PC-3 (cell line): Measurements from ENCODE around the gene SPINK9. TPM values are rescaled to one million over a fixed set of nuclear protein-coding genes. Genes with fewer than 3 reads are reported as not detected.
A peak's percentile ranks its signal among the peaks of the same experiment; 100 is the strongest.

Source experiments
- ATAC-seq: fragments of 200-7000 bp; cut with Tn5 transposase; 2 replicates; pipeline ENCODE4 v1.9.1; 2020; ENCODE audit warnings: mild to moderate bottlenecking, moderate library complexity
- BruUV-seq: library from RNA; stranded (reverse); fragments of 400-500 nt; replicated peaks from 2 replicates; lab custom pipeline; 2021; lab: Mats Ljungman, UMichigan
- CTCF ChIA-PET: fragments of 300-600 bp; sonication (Branson Sonifier 250); formaldehyde crosslinking; loops from one replicate; lab custom pipeline; 2022; ENCODE audit warnings: antibody characterized with exemption; lab: Charles Lee
- POLR2A ChIA-PET: fragments of 300-600 bp; sonication (Branson Sonifier 250); formaldehyde crosslinking; loops from one replicate; lab custom pipeline; 2022; ENCODE audit warnings: antibody characterized with exemption; ENCODE audit not compliant: unreplicated experiment; lab: Charles Lee
- DNase-seq: peaks from one replicate; pipeline ENCODE4 v3.0.0-alpha.2; 2015
- H2AFZ ChIP-seq: fragments of 300-600 bp; sonication (generic); 2 replicates; pipeline ENCODE4 v1.6.0; 2016; ENCODE audit warnings: antibody characterized with exemption, low read length
- H3F3A ChIP-seq: fragments of 300-600 bp; sonication (generic); one replicate; pipeline ENCODE4 v1.6.0; 2017; ENCODE audit warnings: antibody characterized with exemption, low read length, control low read depth, mild to moderate bottlenecking; ENCODE audit not compliant: unreplicated experiment
- H3K27ac ChIP-seq: fragments of 300-600 bp; sonication (generic); 2 replicates; pipeline ENCODE4 v1.5.1; 2016; ENCODE audit warnings: mild to moderate bottlenecking, low read length
- H3K27me3 ChIP-seq: fragments of 300-600 bp; sonication (generic); 2 replicates; pipeline ENCODE4 v1.6.1; 2016; ENCODE audit warnings: low read length, mixed read lengths
- H3K36me3 ChIP-seq: fragments of 300-600 bp; sonication (generic); 2 replicates; pipeline ENCODE4 v1.6.1; 2016; ENCODE audit warnings: low read depth, mixed run types, low read length, mixed read lengths
- H3K4me1 ChIP-seq: fragments of 300-600 bp; sonication (generic); 2 replicates; pipeline ENCODE4 v1.5.1; 2016; ENCODE audit warnings: low read length; ENCODE audit not compliant: insufficient read depth
- H3K4me2 ChIP-seq: fragments of 300-600 bp; sonication (generic); 2 replicates; pipeline ENCODE4 v1.6.0; 2016; ENCODE audit warnings: low read length
- H3K4me3 ChIP-seq: fragments of 300-600 bp; sonication (generic); 2 replicates; pipeline ENCODE4 v1.5.1; 2016; ENCODE audit warnings: mild to moderate bottlenecking, low read length, mixed read lengths
- H3K79me2 ChIP-seq: fragments of 300-600 bp; sonication (generic); 2 replicates; pipeline ENCODE4 v1.6.1; 2017; ENCODE audit warnings: low read length, mixed read lengths
- H3K9ac ChIP-seq: fragments of 300-600 bp; sonication (generic); 2 replicates; pipeline ENCODE4 v1.6.0; 2016; ENCODE audit warnings: mild to moderate bottlenecking, low read length
- H3K9me2 ChIP-seq: fragments of 300-600 bp; sonication (generic); replicated peaks from 2 replicates; pipeline ENCODE4 v1.6.1; 2016; ENCODE audit warnings: mixed run types, low read length, mixed read lengths
- H3K9me3 ChIP-seq: fragments of 300-600 bp; sonication (generic); 2 replicates; pipeline ENCODE4 v1.6.1; 2016; ENCODE audit warnings: low read length, mixed read lengths
- H4K20me1 ChIP-seq: fragments of 300-600 bp; sonication (generic); 2 replicates; pipeline ENCODE4 v1.6.1; 2016; ENCODE audit warnings: low read length, mixed read lengths
- EZH2 ChIP-seq: fragments of 300-600 bp; sonication (generic); IDR thresholded peaks from one replicate; pipeline ENCODE4 v1.6.1; 2017; ENCODE audit warnings: antibody characterized with exemption, mild to moderate bottlenecking, low read length; ENCODE audit not compliant: unreplicated experiment
- EZH2phosphoT487 ChIP-seq: fragments of 300-600 bp; sonication (generic); IDR thresholded peaks from 2 replicates; pipeline ENCODE4 v1.6.1; 2018; ENCODE audit warnings: mild to moderate bottlenecking, antibody characterized with exemption, low read length, borderline replicate concordance
- intact Hi-C: fragments of 100-400 bp; cut with micrococcal nuclease; formaldehyde crosslinking; loops from 2 replicates; pipeline ENCODE4 v1.9.0; 2023
- total RNA-seq: library from RNA; depleted of rRNA; stranded (reverse); fragments of >200 nt; gene quantifications from 2 replicates; pipeline ENCODE4 v1.2.3, GENCODE V29; 2014
- TF ChIP-seq, protein P1 (sequence below): fragments of 300-600 bp; sonication (generic); conservative IDR thresholded peaks from 2 replicates; pipeline ENCODE4 v1.5.1; 2017; ENCODE audit warnings: antibody characterized with exemption, low read depth, mild to moderate bottlenecking, low read length

The SPINK9 gene
- total RNA-seq, 1 experiment from 2014 or later = not detected

GRCh38 chr5:148297731-148298130, 37.6 kb upstream of the SPINK9 start:
- H3K27me3 ChIP-seq = no peaks in the 10 kb centered on the region
- POLR2A ChIA-PET = no interaction called here
- no peak overlapping the region for H3K27ac ChIP-seq
- BruUV-seq = no TSS peak
- H3K9ac ChIP-seq = no peak overlapping the region
- DNase-seq = peak; percentile 22
- H4K20me1 ChIP-seq = no peaks in the 10 kb centered on the region
- CTCF ChIA-PET = interaction anchor here (0.5 kb wide), 1 partner anchor 78 kb away, joined by 3 read pairs; no protein-coding TSS in a partner anchor
- no peak overlapping the region for H2AFZ ChIP-seq
- H3F3A ChIP-seq = no peaks in the 10 kb centered on the region
- no peaks in the 10 kb centered on the region for H3K79me2 ChIP-seq
- H3K36me3 ChIP-seq = no peaks in the 10 kb centered on the region
- no peak overlapping the region for H3K4me3 ChIP-seq
- TF ChIP-seq, protein P1, sequence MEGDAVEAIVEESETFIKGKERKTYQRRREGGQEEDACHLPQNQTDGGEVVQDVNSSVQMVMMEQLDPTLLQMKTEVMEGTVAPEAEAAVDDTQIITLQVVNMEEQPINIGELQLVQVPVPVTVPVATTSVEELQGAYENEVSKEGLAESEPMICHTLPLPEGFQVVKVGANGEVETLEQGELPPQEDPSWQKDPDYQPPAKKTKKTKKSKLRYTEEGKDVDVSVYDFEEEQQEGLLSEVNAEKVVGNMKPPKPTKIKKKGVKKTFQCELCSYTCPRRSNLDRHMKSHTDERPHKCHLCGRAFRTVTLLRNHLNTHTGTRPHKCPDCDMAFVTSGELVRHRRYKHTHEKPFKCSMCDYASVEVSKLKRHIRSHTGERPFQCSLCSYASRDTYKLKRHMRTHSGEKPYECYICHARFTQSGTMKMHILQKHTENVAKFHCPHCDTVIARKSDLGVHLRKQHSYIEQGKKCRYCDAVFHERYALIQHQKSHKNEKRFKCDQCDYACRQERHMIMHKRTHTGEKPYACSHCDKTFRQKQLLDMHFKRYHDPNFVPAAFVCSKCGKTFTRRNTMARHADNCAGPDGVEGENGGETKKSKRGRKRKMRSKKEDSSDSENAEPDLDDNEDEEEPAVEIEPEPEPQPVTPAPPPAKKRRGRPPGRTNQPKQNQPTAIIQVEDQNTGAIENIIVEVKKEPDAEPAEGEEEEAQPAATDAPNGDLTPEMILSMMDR = 0 out of 2 replicates have a peak, but pooled peaks have one; percentile 26
- TF ChIP-seq EZH2 = no peak
- H3K4me2 ChIP-seq = no peak overlapping the region
- no peaks in the 10 kb centered on the region for H3K9me2 ChIP-seq
- intact Hi-C loops = no loop called here
- H3K9me3 ChIP-seq = no peaks in the 10 kb centered on the region
- no peak for ATAC-seq
- no peaks in the 10 kb centered on the region for H3K4me1 ChIP-seq

- Histone ChIP-seq H3F3A (no peaks in the 10 kb centered on the region), H2AFZ (no peak overlapping the region), H3K9me2 (no peaks in the 10 kb centered on the region), H3K79me2 (no peaks in the 10 kb centered on the region), H3K4me1 (no peaks in the 10 kb centered on the region; the same call in 1 of the 2 replicates), H3K9me3 (no peaks in the 10 kb centered on the region), H4K20me1 (no peaks in the 10 kb centered on the region), H3K36me3 (no peaks in the 10 kb centered on the region), H3K9ac (no peak overlapping the region), H3K4me2 (no peak overlapping the region), H3K27me3 (no peaks in the 10 kb centered on the region), H3K27ac (no peak overlapping the region), H3K4me3 (no peak overlapping the region)
- BruUV-seq = no TSS peak
- ChIA-PET CTCF (interaction anchor here (0.6 to 1.2 kb wide), 2 partner anchors 25 to 127 kb away, joined by 3 to 7 read pairs; no protein-coding TSS in a partner anchor), POLR2A (no interaction called here)
- intact Hi-C loops = loop anchor here (1.0 to 2.0 kb wide), 3 partner anchors 16 to 357 kb away; no protein-coding TSS in a partner anchor
- ATAC-seq = peak; percentile 90
- no peak for TF ChIP-seq EZH2
- TF ChIP-seq, protein P1 = peak; percentile 55
- peak; percentile 42 for DNase-seq
Observed at GRCh38 chr5:148306446-148306845, 28.9 kb upstream of the SPINK9 start.

- no peaks in the 10 kb centered on the region for H3K9me3 ChIP-seq
- H3F3A ChIP-seq = no peaks in the 10 kb centered on the region
- DNase-seq (no peak), ATAC-seq (no peak)
- no peak for TF ChIP-seq EZH2
- TF ChIP-seq EZH2phosphoT487 = no peak
- TF ChIP-seq, protein P1 = no peak
- H3K9me2 ChIP-seq = no peaks in the 10 kb centered on the region
- POLR2A ChIA-PET = no interaction called here
- peaks cover 10% of the 10 kb centered on the region; the same call in 1 of the 2 replicates for H3K4me1 ChIP-seq
- H3K9ac ChIP-seq = no peak overlapping the region
- no peak overlapping the region for H2AFZ ChIP-seq
- intact Hi-C loops = no loop called here
- H3K27ac ChIP-seq = no peak overlapping the region
- H4K20me1 ChIP-seq = no peaks in the 10 kb centered on the region
- CTCF ChIA-PET = no interaction called here
- no peak overlapping the region for H3K4me3 ChIP-seq
- no peaks in the 10 kb centered on the region for H3K27me3 ChIP-seq
- BruUV-seq = no TSS peak
- no peaks in the 10 kb centered on the region for H3K79me2 ChIP-seq
- no peaks in the 10 kb centered on the region for H3K36me3 ChIP-seq
- no peak overlapping the region for H3K4me2 ChIP-seq
Observed at GRCh38 chr5:148309019-148309418, 26.3 kb upstream of the SPINK9 start.
